Stomach (tissue), 9 donors: ENCODE results near the gene LAMP5. TPM values are rescaled to one million over a fixed set of nuclear protein-coding genes. Genes with fewer than 3 reads are reported as not detected.

Source experiments
- DNase-seq, 2 donors: peaks; one replicate each; pipeline versions ENCODE4 v3.0.0 to v3.0.0-alpha.2; 2013 to 2019
- H3K27ac ChIP-seq, 5 donors: fragments of 200-600 bp in 4 of 5; sonication (generic) in 4 of 5; one replicate each; pipeline ENCODE4 v1.5.1; 2013 to 2019; ENCODE audit warnings: mild to moderate bottlenecking in 1 of 5, moderate library complexity in 1 of 5
- H3K27me3 ChIP-seq, 3 donors: fragments of 200-600 bp; sonication (generic); one replicate each; pipeline ENCODE4 v1.5.1; 2017 to 2019; ENCODE audit warnings: mixed run types in 1 of 3
- H3K36me3 ChIP-seq, 4 donors: fragments of 200-600 bp; sonication (generic); 1 replicate in 3 of 4; 2 replicates in 1 of 4; pipeline ENCODE4 v1.5.1; 2016 to 2019
- H3K4me1 ChIP-seq, 4 donors: fragments of 200-600 bp; sonication (generic); one replicate each; pipeline ENCODE4 v1.5.1; 2016 to 2019
- H3K4me3 ChIP-seq, 4 donors: fragments of 200-600 bp; sonication (generic) in 3 of 4; one replicate each; pipeline ENCODE4 v1.5.1; 2016 to 2019; ENCODE audit warnings: mild to moderate bottlenecking in 1 of 4
- H3K9me3 ChIP-seq, 4 donors: fragments of 200-600 bp; sonication (generic); one replicate each; pipeline ENCODE4 v1.5.1; 2016 to 2019
- EP300 ChIP-seq: sonication (generic); formaldehyde crosslinking; IDR thresholded peaks from one replicate; pipeline ENCODE4 v1.6.1; 2017; ENCODE audit warnings: antibody characterized with exemption
- POLR2A ChIP-seq, 4 donors: fragments of 450-650 bp; IDR thresholded peaks; one replicate each; pipeline ENCODE4 v1.6.1; 2016; ENCODE audit warnings: antibody characterized with exemption in 4 of 4, control low read depth in 2 of 4, mild to moderate bottlenecking in 1 of 4, moderate library complexity in 1 of 4
- POLR2AphosphoS5 ChIP-seq, 3 donors: sonication (generic); formaldehyde crosslinking; IDR thresholded peaks; one replicate each; pipeline ENCODE4 v1.6.1; 2016; ENCODE audit warnings: antibody characterized with exemption in 3 of 3
- WGBS, 5 donors: extraction: QIAGEN DNeasy Blood & Tissue Kit in 3 of 5; methylation state at CpG; one replicate each; pipeline versions ENCODE4 v1.1.5 to v1.1.7; 2013 to 2018; 5-methylcytosine and 5-hydroxymethylcytosine counted together
- intact Hi-C: fragments of 100-400 bp; cut with DNase I; formaldehyde crosslinking; loops from one replicate; pipeline ENCODE4 v1.15.1; 2023; ENCODE audit warnings: low total_unique reads
- polyA plus RNA-seq, 3 donors: library from polyadenylated mRNA; stranded (reverse); fragments of 200-250 nt; gene quantifications; one replicate each; pipeline ENCODE4 v1.2.3, GENCODE V29; 2013
- total RNA-seq, 5 donors: library from RNA; depleted of rRNA; stranded (reverse); fragments of >200 nt; gene quantifications; one replicate each; pipeline versions ENCODE4 v1.1.0 to v1.2.3, GENCODE V29; 2014 to 2016
- TF ChIP-seq, protein P1 (sequence below), 7 experiments: fragments of 450-650 bp in 4 of 7; fragments of 200-600 bp in 3 of 7; sonication (generic) in 3 of 7; IDR thresholded peaks; one replicate each; pipeline ENCODE4 v1.5.1; 2016 to 2019; ENCODE audit warnings: antibody characterized with exemption in 7 of 7, control low read depth in 2 of 7, mild to moderate bottlenecking in 1 of 7
- donor health status: healthy with polysubstance abuse.
- donor health status: Bipolar disorder and iron deficiency.
- donor health status: healthy.

Gene LAMP5
- total and polyA plus RNA-seq, 8 donors = 0.20 to 2.9 (median 0.52) TPM; not detected in 4

DNA sequence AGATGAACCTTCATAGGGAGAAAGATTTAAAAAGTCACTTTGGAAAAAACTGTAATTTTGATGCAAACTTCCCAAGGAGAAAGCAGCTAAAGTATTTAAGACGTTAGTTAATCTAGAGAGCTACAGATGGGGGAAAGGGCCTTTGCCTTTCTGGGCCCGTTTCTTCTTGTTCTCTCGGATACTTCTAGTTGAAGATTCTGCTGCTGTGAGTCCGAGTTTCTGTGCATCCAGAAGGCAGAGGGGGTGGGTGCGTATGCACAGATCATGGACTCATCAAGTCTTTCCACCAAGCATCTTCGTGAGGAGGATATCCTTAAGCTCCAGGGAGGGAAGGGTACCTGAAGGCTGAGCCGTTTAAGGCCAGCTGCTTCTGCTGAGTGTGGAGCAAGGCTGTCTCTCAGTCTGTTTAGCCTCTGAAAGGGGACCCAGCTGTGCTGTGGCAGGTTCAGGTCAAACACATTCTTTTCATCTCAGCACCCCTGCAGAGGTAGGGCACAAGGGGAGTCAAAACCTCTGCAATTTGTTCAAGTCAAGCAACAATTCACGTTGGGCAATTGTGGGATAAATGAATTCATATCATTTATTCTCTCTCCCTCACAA, 4.3 kb downstream of the LAMP5 start:
- Histone ChIP-seq H3K4me3 (no peak overlapping the region), H3K4me1 (peaks cover 14 to 26% (median 21%) of the 10 kb centered on the region in 4 donors), H3K9me3 (no peaks in the 10 kb centered on the region), H3K27ac (no peak overlapping the region), H3K36me3 (no peaks in the 10 kb centered on the region), H3K27me3 (peaks cover 0 to 70% (median 28%) of the 10 kb centered on the region in 3 donors)
- intact Hi-C loops = no loop called here
- TF ChIP-seq POLR2A (IDR thresholded peaks at IDR 0.05) = no peak
- TF ChIP-seq POLR2AphosphoS5 (IDR thresholded peaks at IDR 0.05) = no peak
- TF ChIP-seq EP300 = no peak
- TF ChIP-seq, protein P1, sequence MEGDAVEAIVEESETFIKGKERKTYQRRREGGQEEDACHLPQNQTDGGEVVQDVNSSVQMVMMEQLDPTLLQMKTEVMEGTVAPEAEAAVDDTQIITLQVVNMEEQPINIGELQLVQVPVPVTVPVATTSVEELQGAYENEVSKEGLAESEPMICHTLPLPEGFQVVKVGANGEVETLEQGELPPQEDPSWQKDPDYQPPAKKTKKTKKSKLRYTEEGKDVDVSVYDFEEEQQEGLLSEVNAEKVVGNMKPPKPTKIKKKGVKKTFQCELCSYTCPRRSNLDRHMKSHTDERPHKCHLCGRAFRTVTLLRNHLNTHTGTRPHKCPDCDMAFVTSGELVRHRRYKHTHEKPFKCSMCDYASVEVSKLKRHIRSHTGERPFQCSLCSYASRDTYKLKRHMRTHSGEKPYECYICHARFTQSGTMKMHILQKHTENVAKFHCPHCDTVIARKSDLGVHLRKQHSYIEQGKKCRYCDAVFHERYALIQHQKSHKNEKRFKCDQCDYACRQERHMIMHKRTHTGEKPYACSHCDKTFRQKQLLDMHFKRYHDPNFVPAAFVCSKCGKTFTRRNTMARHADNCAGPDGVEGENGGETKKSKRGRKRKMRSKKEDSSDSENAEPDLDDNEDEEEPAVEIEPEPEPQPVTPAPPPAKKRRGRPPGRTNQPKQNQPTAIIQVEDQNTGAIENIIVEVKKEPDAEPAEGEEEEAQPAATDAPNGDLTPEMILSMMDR (IDR thresholded peaks at IDR 0.05) = no peak
- DNase-seq = no peak
- WGBS, 5 donors = 36 to 46% (median 41%) methylated on average over 8 of the region's 8 CpGs

DNA sequence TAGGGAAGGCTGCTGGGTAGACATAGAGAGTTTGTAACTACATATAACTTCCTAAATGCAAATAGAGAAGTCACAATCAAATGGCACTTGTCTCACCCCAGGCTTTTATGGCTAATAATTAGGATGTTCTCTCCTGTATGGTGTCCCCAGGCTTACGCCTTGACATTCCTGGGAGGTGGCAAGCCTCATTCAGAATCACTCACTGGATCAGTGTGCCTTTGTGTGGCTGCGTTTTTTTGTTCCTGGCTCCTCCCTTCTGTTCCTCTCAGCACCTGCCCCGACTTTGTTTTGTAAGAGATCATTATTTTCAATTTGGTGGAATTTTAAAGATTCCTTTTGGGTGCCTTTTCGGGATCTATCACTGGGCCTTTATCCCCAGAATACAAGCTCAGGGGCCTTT, 5.7 kb downstream of the LAMP5 start:
- no peak for DNase-seq
- Histone ChIP-seq H3K4me3 (no peak overlapping the region), H3K27me3 (peaks cover 0 to 56% (median 19%) of the 10 kb centered on the region in 3 donors), H3K36me3 (no peaks in the 10 kb centered on the region), H3K9me3 (no peaks in the 10 kb centered on the region), H3K4me1 (peaks cover 10 to 17% (median 14%) of the 10 kb centered on the region in 4 donors), H3K27ac (no peak overlapping the region)
- intact Hi-C loops = no loop called here
- TF ChIP-seq EP300 (no peak), POLR2A (IDR thresholded peaks at IDR 0.05) (no peak), POLR2AphosphoS5 (IDR thresholded peaks at IDR 0.05) (no peak)
- TF ChIP-seq, protein P1 (IDR thresholded peaks at IDR 0.05) = no peak
- 67 to 82% (median 75%) methylated on average over 4 of the region's 4 CpGs for WGBS, 5 donors

DNA sequence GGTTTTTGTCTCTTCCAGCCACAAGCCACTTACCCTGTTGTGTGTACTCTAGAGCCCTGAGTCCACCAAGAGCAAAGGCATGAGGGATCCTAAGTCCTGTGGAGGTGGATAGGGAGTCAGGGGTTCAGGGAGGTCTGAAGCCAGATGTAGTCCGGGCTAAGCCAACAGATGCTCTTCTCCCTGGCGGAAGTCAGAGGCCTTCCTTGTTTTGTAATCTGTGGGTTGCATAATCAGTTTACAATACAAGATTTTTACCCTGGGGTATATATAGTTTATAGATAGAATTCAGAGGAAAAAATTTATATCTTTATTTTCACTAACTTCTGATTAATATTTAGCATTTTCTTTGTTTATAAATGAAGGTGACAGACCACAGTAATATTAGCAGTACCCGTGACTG, 9.2 kb downstream of the LAMP5 start:
- no peaks in the 10 kb centered on the region for H3K36me3 ChIP-seq
- DNase-seq = no peak
- TF ChIP-seq POLR2AphosphoS5 (IDR thresholded peaks at IDR 0.05) (no peak), POLR2A (IDR thresholded peaks at IDR 0.05) (no peak), EP300 (no peak)
- TF ChIP-seq, protein P1 (IDR thresholded peaks at IDR 0.05) = no peak
- peaks cover 0 to 21% (median 0%) of the 10 kb centered on the region in 3 donors for H3K27me3 ChIP-seq
- H3K4me1 ChIP-seq = no peaks in the 10 kb centered on the region
- intact Hi-C loops = no loop called here
- no peaks in the 10 kb centered on the region for H3K9me3 ChIP-seq
- 72 to 93% (median 79%) methylated on average over 3 of the region's 3 CpGs for WGBS, 5 donors
- H3K4me3 ChIP-seq = no peak overlapping the region
- no peak overlapping the region for H3K27ac ChIP-seq

DNA sequence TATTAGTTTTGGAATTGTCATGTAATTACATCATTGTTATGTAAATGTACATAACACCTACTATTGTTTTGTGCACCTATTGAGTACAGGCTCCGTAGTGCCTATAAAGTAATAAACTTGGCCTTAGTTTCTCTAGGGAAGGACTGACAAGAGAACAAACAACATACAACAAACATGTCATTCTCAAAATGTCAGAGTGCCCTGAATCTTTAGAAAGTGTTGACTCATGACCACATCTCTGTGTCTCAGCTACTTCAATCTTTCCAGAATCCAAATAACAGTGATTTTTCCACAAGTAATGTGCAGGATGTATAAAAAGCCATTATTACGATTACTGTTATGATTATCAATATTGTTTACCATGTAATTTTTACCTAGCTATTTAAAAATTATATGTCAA, 17.2 kb downstream of the LAMP5 start:
- 75 to 85% (median 76%) methylated on average over 2 of the region's 2 CpGs for WGBS, 5 donors
- TF ChIP-seq EP300 (no peak), POLR2A (IDR thresholded peaks at IDR 0.05) (no peak), POLR2AphosphoS5 (IDR thresholded peaks at IDR 0.05) (no peak)
- TF ChIP-seq, protein P1 (IDR thresholded peaks at IDR 0.05) = no peak
- H3K36me3 ChIP-seq = no peaks in the 10 kb centered on the region
- H3K9me3 ChIP-seq = no peaks in the 10 kb centered on the region
- H3K27ac ChIP-seq = no peak overlapping the region
- no peaks in the 10 kb centered on the region for H3K4me1 ChIP-seq
- H3K4me3 ChIP-seq = no peak overlapping the region
- no peaks in the 10 kb centered on the region for H3K27me3 ChIP-seq
- DNase-seq = no peak
- intact Hi-C loops = no loop called here
